Measurements from ENCODE around the gene SPP2. TPM values are rescaled to one million over a fixed set of nuclear protein-coding genes. Genes with fewer than 3 reads are reported as not detected.
A peak's percentile ranks its signal among the peaks of the same experiment; 100 is the strongest.

SPP2 gene
- total RNA-seq, 1 donor from 2014 or later, result not detected

- H3K36me3 ChIP-seq (ENCODE audit: control insufficient read depth, insufficient read depth, low read length), result no peaks in the 10 kb centered on the region
- H3K4me3 ChIP-seq (ENCODE audit: low read depth, low read length), result no peak overlapping the region
- H3K27me3 ChIP-seq (ENCODE audit: control insufficient read depth, insufficient read depth, low read length), result no peaks in the 10 kb centered on the region
- DNase-seq (ENCODE audit: low read depth) (no peak), FAIRE-seq (no peak)
- TF ChIP-seq, protein P1, sequence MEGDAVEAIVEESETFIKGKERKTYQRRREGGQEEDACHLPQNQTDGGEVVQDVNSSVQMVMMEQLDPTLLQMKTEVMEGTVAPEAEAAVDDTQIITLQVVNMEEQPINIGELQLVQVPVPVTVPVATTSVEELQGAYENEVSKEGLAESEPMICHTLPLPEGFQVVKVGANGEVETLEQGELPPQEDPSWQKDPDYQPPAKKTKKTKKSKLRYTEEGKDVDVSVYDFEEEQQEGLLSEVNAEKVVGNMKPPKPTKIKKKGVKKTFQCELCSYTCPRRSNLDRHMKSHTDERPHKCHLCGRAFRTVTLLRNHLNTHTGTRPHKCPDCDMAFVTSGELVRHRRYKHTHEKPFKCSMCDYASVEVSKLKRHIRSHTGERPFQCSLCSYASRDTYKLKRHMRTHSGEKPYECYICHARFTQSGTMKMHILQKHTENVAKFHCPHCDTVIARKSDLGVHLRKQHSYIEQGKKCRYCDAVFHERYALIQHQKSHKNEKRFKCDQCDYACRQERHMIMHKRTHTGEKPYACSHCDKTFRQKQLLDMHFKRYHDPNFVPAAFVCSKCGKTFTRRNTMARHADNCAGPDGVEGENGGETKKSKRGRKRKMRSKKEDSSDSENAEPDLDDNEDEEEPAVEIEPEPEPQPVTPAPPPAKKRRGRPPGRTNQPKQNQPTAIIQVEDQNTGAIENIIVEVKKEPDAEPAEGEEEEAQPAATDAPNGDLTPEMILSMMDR (IDR thresholded peaks at IDR 0.05; ENCODE audit: insufficient read depth, low read length, severe bottlenecking), result no peak
Observed at GRCh38 chr2:234038076-234038802, 12.3 kb upstream of the SPP2 start.

DNA sequence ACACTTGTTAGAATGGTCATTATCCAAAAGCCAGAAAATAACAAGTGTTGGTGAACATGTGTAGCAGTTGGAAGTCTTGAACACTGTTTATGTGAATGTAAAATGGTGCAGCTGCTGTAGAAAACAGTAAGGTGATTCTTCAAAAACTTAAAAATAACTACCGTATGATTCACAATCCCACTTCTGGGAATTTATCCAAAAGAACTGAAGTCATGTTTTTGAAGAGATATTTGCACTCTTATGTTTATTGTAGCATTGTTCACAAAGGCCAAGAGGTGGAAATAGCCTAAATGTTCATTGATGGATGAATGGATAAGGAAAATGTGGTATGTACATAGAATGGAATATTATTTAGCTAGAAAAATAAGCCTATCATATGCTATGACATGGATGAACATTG is 6.3 kb upstream of the SPP2 start:
- no peaks in the 10 kb centered on the region for H3K36me3 ChIP-seq (ENCODE audit: control insufficient read depth, insufficient read depth, low read length)
- H3K27me3 ChIP-seq (ENCODE audit: control insufficient read depth, insufficient read depth, low read length), result no peaks in the 10 kb centered on the region
- H3K4me3 ChIP-seq (ENCODE audit: low read depth, low read length), result no peak overlapping the region
- peak; percentile 86 for DNase-seq (ENCODE audit: low read depth)
- FAIRE-seq, result no peak
- TF ChIP-seq, protein P1 (IDR thresholded peaks at IDR 0.05; ENCODE audit: insufficient read depth, low read length, severe bottlenecking), result no peak

DNA sequence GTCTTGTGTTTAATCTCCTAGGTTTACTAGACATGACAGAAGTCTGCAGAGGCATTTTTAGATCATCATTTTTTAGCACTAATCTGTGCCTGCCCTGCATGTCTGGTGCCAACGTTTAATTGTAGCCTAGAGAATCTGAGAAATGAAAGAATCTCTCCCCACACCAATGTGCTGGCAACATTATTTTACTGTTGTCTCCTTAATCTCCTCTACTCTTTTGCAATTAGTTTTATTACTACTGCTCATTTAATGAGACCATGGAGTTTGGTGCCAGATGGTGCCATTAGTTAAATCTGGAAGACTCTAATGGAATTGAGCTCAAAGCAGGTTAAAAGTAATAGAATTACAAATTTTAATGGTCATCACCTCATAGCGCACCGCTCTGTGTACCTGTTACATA is 4.0 kb upstream of the SPP2 start:
- no peaks in the 10 kb centered on the region for H3K27me3 ChIP-seq (ENCODE audit: control insufficient read depth, insufficient read depth, low read length)
- no peak for FAIRE-seq
- no peak overlapping the region for H3K4me3 ChIP-seq (ENCODE audit: low read depth, low read length)
- no peak for DNase-seq (ENCODE audit: low read depth)
- H3K36me3 ChIP-seq (ENCODE audit: control insufficient read depth, insufficient read depth, low read length), result no peaks in the 10 kb centered on the region
- TF ChIP-seq, protein P1 (IDR thresholded peaks at IDR 0.05; ENCODE audit: insufficient read depth, low read length, severe bottlenecking), result no peak

GRCh38 chr2:234047361-234047760 is 3.1 kb upstream of the SPP2 start:
- DNase-seq (ENCODE audit: low read depth) (no peak), FAIRE-seq (no peak)
- no peak overlapping the region for H3K4me3 ChIP-seq (ENCODE audit: low read depth, low read length)
- H3K27me3 ChIP-seq (ENCODE audit: control insufficient read depth, insufficient read depth, low read length), result no peaks in the 10 kb centered on the region
- TF ChIP-seq, protein P1 (IDR thresholded peaks at IDR 0.05; ENCODE audit: insufficient read depth, low read length, severe bottlenecking), result no peak
- H3K36me3 ChIP-seq (ENCODE audit: control insufficient read depth, insufficient read depth, low read length), result no peaks in the 10 kb centered on the region

DNA sequence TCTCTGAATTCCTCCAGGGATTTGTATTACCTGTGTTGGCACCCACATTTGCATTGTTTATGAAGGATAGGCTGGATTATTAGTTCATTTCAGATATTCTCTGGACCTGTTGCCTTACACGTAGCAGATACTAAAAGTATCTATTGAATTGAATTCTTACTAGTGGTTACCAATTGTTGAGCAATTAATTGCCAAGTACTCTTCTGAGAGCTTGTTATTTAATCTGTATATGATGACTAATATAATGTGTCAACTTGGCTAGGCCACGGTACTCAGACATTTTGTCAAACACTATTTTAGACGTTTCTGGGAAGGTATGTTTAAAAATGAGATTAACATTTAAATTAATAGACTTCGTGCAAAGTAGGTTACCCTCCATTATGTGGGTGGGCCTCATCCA is 2.5 kb upstream of the SPP2 start:
- Histone ChIP-seq H3K27me3 (ENCODE audit: control insufficient read depth, insufficient read depth, low read length) (no peaks in the 10 kb centered on the region), H3K36me3 (ENCODE audit: control insufficient read depth, insufficient read depth, low read length) (no peaks in the 10 kb centered on the region), H3K4me3 (ENCODE audit: low read depth, low read length) (no peak overlapping the region)
- TF ChIP-seq, protein P1 (IDR thresholded peaks at IDR 0.05; ENCODE audit: insufficient read depth, low read length, severe bottlenecking), result no peak
- no peak for FAIRE-seq
- DNase-seq (ENCODE audit: low read depth), result peak; percentile 72

All from bronchial epithelial cell (primary cell).